ENCODE results near the gene LSM4. TPM values are rescaled to one million over a fixed set of nuclear protein-coding genes. Genes with fewer than 3 reads are reported as not detected.

The LSM4 gene
- total RNA-seq, 6 experiments from 2014 or later, result 37.6 to 139 (median 47.3) TPM

GRCh38 chr19:18291019-18291524, 31.8 kb downstream of the LSM4 start:
- TF ChIP-seq CTCF (IDR thresholded peaks at IDR 0.05) (no peak), POLR2A (IDR thresholded peaks at IDR 0.05) (no peak)
- no peak for ATAC-seq
- Histone ChIP-seq H3K4me1 (peaks cover 0 to 13% (median 0%) of the 10 kb centered on the region in 4 donors), H3K9me3 (no peaks in the 10 kb centered on the region), H3K4me3 (peak overlapping the region in 2 of 3 donors; percentile 60 to 63), H3K27me3 (no peaks in the 10 kb centered on the region), H3K27ac (peak overlapping the region; percentile 97 to 99 (median 97)), H3K36me3 (no peaks in the 10 kb centered on the region)
- intact Hi-C loops (cut with DNase I), result no loop called here
- 38% methylated on average over 13 of the region's 21 CpGs for WGBS (ENCODE audit: insufficient coverage, low coverage, low lambda C conversion rate, missing lambda C conversion rate)
- peak; percentile 58 to 63 (median 63) for DNase-seq

GRCh38 chr19:18290302-18291018, 32.4 kb downstream of the LSM4 start:
- ATAC-seq, result no peak

GRCh38 chr19:18289471-18290301, 33.2 kb downstream of the LSM4 start:
- peaks cover 0 to 13% (median 0%) of the 10 kb centered on the region in 4 donors for H3K4me1 ChIP-seq
- intact Hi-C loops (cut with DNase I), result loop anchor here in 1 of 2 donors (5.0 kb wide), 1 partner anchor 33 kb away; the partner anchor contains the start of gene LSM4
- no peaks in the 10 kb centered on the region for H3K27me3 ChIP-seq
- H3K4me3 ChIP-seq, result no peak overlapping the region
- no peak for DNase-seq
- TF ChIP-seq POLR2A (IDR thresholded peaks at IDR 0.05) (no peak), CTCF (IDR thresholded peaks at IDR 0.05) (no peak)
- no peaks in the 10 kb centered on the region for H3K9me3 ChIP-seq
- no peak for ATAC-seq
- WGBS (ENCODE audit: insufficient coverage, low coverage, low lambda C conversion rate, missing lambda C conversion rate), result 58% methylated on average over 11 of the region's 12 CpGs
- H3K27ac ChIP-seq, result peak overlapping the region in 1 of 3 donors; percentile 97
- no peaks in the 10 kb centered on the region for H3K36me3 ChIP-seq

More at GRCh38 chr19:18290302-18291018, 32.4 kb downstream of the LSM4 start:
- intact Hi-C loops (cut with DNase I), result no loop called here
- H3K4me3 ChIP-seq, result no peak overlapping the region
- 35% methylated on average over 10 of the region's 14 CpGs for whole genome bisulfite sequencing (ENCODE audit: insufficient coverage, low coverage, low lambda C conversion rate, missing lambda C conversion rate)
- H3K9me3 ChIP-seq, result no peaks in the 10 kb centered on the region
- no peak for TF ChIP-seq CTCF (IDR thresholded peaks at IDR 0.05)
- TF ChIP-seq POLR2A (IDR thresholded peaks at IDR 0.05), result no peak
- H3K36me3 ChIP-seq, result no peaks in the 10 kb centered on the region
- peaks cover 0 to 13% (median 0%) of the 10 kb centered on the region in 4 donors for H3K4me1 ChIP-seq
- peak overlapping the region in 2 of 3 donors; percentile 97 to 99 for H3K27ac ChIP-seq
- peak in 2 of 3 donors; percentile 48 to 60 for DNase-seq
- no peaks in the 10 kb centered on the region for H3K27me3 ChIP-seq

GRCh38 chr19:18287836-18288772, 34.8 kb downstream of the LSM4 start:
- WGBS (ENCODE audit: insufficient coverage, low coverage, low lambda C conversion rate, missing lambda C conversion rate), result 81% methylated on average over 5 of the region's 26 CpGs
- H3K9me3 ChIP-seq, result no peaks in the 10 kb centered on the region
- H3K27me3 ChIP-seq, result no peaks in the 10 kb centered on the region
- intact Hi-C loops (cut with DNase I), result loop anchor here in 1 of 2 donors (5.0 kb wide), 1 partner anchor 34 kb away; the partner anchor contains the start of gene LSM4
- DNase-seq, result no peak
- H3K36me3 ChIP-seq, result no peaks in the 10 kb centered on the region
- no peak overlapping the region for H3K4me3 ChIP-seq
- ATAC-seq, result no peak
- H3K27ac ChIP-seq, result no peak overlapping the region
- H3K4me1 ChIP-seq, result peaks cover 0 to 11% (median 0%) of the 10 kb centered on the region in 4 donors
- no peak for TF ChIP-seq CTCF (IDR thresholded peaks at IDR 0.05)
- no peak for TF ChIP-seq POLR2A (IDR thresholded peaks at IDR 0.05)

Data from right lobe of liver (tissue), 6 donors.